Neural cell (in vitro differentiated cells): ENCODE results near the gene PXK.

Experiments used
- EP300 ChIP-seq: fragments of 450-650 bp; conservative IDR thresholded peaks from 2 replicates; pipeline ENCODE4 v1.6.1; 2014; ENCODE audit warnings: antibody characterized with exemption, mild to moderate bottlenecking, moderate library complexity; ENCODE audit not compliant: poor library complexity, severe bottlenecking
- EZH2 ChIP-seq: fragments of 200-600, 300-800 bp; shearing (Covaris generic), sonication (generic); IDR thresholded peaks from 2 replicates; pipeline ENCODE4 v1.6.1; 2014; ENCODE audit warnings: antibody characterized with exemption, low read length, borderline replicate concordance, mild to moderate bottlenecking; ENCODE audit not compliant: insufficient read depth, poor library complexity, severe bottlenecking
- MXI1 ChIP-seq: fragments of 450-650 bp; conservative IDR thresholded peaks from 2 replicates; pipeline ENCODE4 v1.6.1; 2014; ENCODE audit warnings: antibody characterized with exemption, mild to moderate bottlenecking; ENCODE audit not compliant: poor library complexity, severe bottlenecking
- POLR2AphosphoS5 ChIP-seq: IDR thresholded peaks from 2 replicates; pipeline ENCODE4 v1.6.1; 2012
- RAD21 ChIP-seq: fragments of 450-650 bp; conservative IDR thresholded peaks from 2 replicates; pipeline ENCODE4 v1.6.1; 2014; ENCODE audit warnings: antibody characterized with exemption, mild to moderate bottlenecking, moderate library complexity
- REST ChIP-seq: IDR thresholded peaks from 2 replicates; pipeline ENCODE4 v1.6.1; 2012; ENCODE audit warnings: borderline replicate concordance
- SMC3 ChIP-seq: fragments of 450-650 bp; conservative IDR thresholded peaks from 2 replicates; pipeline ENCODE4 v1.6.1; 2014; ENCODE audit warnings: antibody characterized with exemption, mild to moderate bottlenecking, moderate library complexity; ENCODE audit not compliant: poor library complexity
- TAF1 ChIP-seq: IDR thresholded peaks from 2 replicates; pipeline ENCODE4 v1.6.1; 2012; ENCODE audit warnings: low read depth
- TF ChIP-seq, protein P1 (sequence below): fragments of 450-650 bp; IDR thresholded peaks from 2 replicates; pipeline ENCODE4 v1.5.1; 2014; ENCODE audit warnings: antibody characterized with exemption, mild to moderate bottlenecking, moderate library complexity; ENCODE audit not compliant: poor library complexity, severe bottlenecking

GRCh38 chr3:58471025-58471887 lies 138.6 kb downstream of the PXK start:
- TF ChIP-seq TAF1 (no peak), POLR2AphosphoS5 (no peak), EP300 (no peak), RAD21 (no peak), MXI1 (no peak), SMC3 (no peak), EZH2 (no peak), REST (no peak)
- TF ChIP-seq, protein P1, sequence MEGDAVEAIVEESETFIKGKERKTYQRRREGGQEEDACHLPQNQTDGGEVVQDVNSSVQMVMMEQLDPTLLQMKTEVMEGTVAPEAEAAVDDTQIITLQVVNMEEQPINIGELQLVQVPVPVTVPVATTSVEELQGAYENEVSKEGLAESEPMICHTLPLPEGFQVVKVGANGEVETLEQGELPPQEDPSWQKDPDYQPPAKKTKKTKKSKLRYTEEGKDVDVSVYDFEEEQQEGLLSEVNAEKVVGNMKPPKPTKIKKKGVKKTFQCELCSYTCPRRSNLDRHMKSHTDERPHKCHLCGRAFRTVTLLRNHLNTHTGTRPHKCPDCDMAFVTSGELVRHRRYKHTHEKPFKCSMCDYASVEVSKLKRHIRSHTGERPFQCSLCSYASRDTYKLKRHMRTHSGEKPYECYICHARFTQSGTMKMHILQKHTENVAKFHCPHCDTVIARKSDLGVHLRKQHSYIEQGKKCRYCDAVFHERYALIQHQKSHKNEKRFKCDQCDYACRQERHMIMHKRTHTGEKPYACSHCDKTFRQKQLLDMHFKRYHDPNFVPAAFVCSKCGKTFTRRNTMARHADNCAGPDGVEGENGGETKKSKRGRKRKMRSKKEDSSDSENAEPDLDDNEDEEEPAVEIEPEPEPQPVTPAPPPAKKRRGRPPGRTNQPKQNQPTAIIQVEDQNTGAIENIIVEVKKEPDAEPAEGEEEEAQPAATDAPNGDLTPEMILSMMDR = no peak
